TTC549 (cell line): Measurements from ENCODE around the gene CTCFL.
"Not testable (repeated sequence)": the region's sequence is repeated elsewhere in the genome, so short reads cannot be mapped to it uniquely, and the experiment has no call there.

Experiments
- FAIRE-seq: peaks from 2 replicates; lab custom pipeline; 2012; peaks lifted over from hg19 to GRCh38; lab: Jason Lieb, UNC

CTCFL gene

GRCh38 chr20:57507477-57507876 is 17.5 kb downstream of the CTCFL start:
- FAIRE-seq, result no peak

- no peak for FAIRE-seq
Observed at GRCh38 chr20:57505979-57506378, 19.0 kb downstream of the CTCFL start.

- no peak for FAIRE-seq
Observed at GRCh38 chr20:57504411-57504810, 20.5 kb downstream of the CTCFL start.

- FAIRE-seq, result no peak
Observed at GRCh38 chr20:57503035-57503658, 21.8 kb downstream of the CTCFL start.

GRCh38 chr20:57502336-57502700 is 22.6 kb downstream of the CTCFL start:
- no peak for FAIRE-seq

GRCh38 chr20:57501461-57502335 is 23.2 kb downstream of the CTCFL start:
- no peak for FAIRE-seq

GRCh38 chr20:57500962-57501361 is 24.0 kb downstream of the CTCFL start:
- no peak for FAIRE-seq

GRCh38 chr20:57500235-57500634 is 24.7 kb downstream of the CTCFL start:
- FAIRE-seq, result no peak

GRCh38 chr20:57499676-57500075 is 25.3 kb downstream of the CTCFL start:
- no peak for FAIRE-seq

GRCh38 chr20:57498425-57499400 is 26.2 kb downstream of the CTCFL start:
- FAIRE-seq, result no peak

GRCh38 chr20:57496592-57496991 is 28.3 kb downstream of the CTCFL start:
- FAIRE-seq, result no peak

- no peak for FAIRE-seq
Observed at GRCh38 chr20:57495978-57496377, 29.0 kb downstream of the CTCFL start.

- no peak for FAIRE-seq
Observed at GRCh38 chr20:57493091-57493615, 31.8 kb downstream of the CTCFL start.

GRCh38 chr20:57491373-57491772 is 33.6 kb downstream of the CTCFL start:
- FAIRE-seq, result no peak

- not testable (repeated sequence) for FAIRE-seq
Observed at GRCh38 chr20:57488277-57488676, 36.7 kb downstream of the CTCFL start.

- no peak for FAIRE-seq
Observed at GRCh38 chr20:57485770-57486169, 39.2 kb downstream of the CTCFL start.

GRCh38 chr20:57484772-57485171 is 40.2 kb downstream of the CTCFL start:
- no peak for FAIRE-seq

- FAIRE-seq, result no peak
Observed at GRCh38 chr20:57483287-57484050, 41.5 kb downstream of the CTCFL start.

GRCh38 chr20:57482796-57483195 is 42.1 kb downstream of the CTCFL start:
- no peak for FAIRE-seq

GRCh38 chr20:57482148-57482547 is 42.8 kb downstream of the CTCFL start:
- no peak for FAIRE-seq

- no peak for FAIRE-seq
Observed at GRCh38 chr20:57481281-57481711, 43.6 kb downstream of the CTCFL start.
